ENCODE measurements around the gene MYRIP. TPM values are rescaled to one million over a fixed set of nuclear protein-coding genes. Genes with fewer than 3 reads are reported as not detected.

MYRIP gene
- total and polyA plus RNA-seq, 10 of the 15 experiments (the other 5 are each of a cell fraction or from before 2014, with no cell fraction given) = 0.03 to 0.08 (median 0.04) TPM; not detected in 6

DNA sequence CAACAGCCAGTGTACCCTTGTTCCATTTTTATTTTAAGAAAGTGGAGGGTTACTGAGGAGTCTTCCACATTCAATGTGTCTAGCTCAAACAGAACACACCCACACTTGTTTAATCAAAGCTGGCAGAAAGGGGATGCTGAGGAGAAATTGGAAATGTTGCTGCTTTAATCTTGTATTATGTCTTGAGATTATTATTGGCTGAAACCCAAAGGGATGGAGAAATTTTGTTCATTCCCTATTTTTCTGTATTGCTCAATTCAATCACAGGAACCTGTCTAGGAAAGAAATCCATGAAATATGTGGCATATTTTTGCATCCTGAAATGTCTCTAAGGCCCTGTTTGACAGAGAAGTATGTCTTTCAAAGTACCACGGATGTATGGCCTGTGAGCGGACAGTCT is 238.0 kb downstream of the MYRIP start:
- H3K4me1 ChIP-seq (ENCODE audit: control insufficient read depth, insufficient read depth, low read length) = no peaks in the 10 kb centered on the region
- no TSS peak for BruUV-seq (replicated peaks)
- no peaks in the 10 kb centered on the region for H3K36me3 ChIP-seq (ENCODE audit: control insufficient read depth in 2 of 2, insufficient read depth in 2 of 2, low read length in 1 of 2)
- ChIA-PET POLR2A (no interaction called here), SMC1A (ENCODE audit: uncharacterized antibody, unreplicated experiment) (no interaction called here), CTCF (no interaction called here), RAD21 (ENCODE audit: unreplicated experiment) (no interaction called here)
- in situ Hi-C loops (cut with MboI) (no loop called here), intact Hi-C loops (cut with micrococcal nuclease; ENCODE audit: unreplicated experiment) (no loop called here)
- H3K27me3 ChIP-seq (replicated peaks in 1 of 2; ENCODE audit: control insufficient read depth in 2 of 2, insufficient read depth in 2 of 2, low read length in 1 of 2) = no peaks in the 10 kb centered on the region; a peak in 1 of 4 replicates
- no peak overlapping the region for H3K27ac ChIP-seq (ENCODE audit: control insufficient read depth, insufficient read depth)
- FAIRE-seq = no peak
- no peak overlapping the region for H3K4me3 ChIP-seq
- H2AFZ ChIP-seq (ENCODE audit: control insufficient read depth, low read depth, low read length) = no peak overlapping the region
- H4K20me1 ChIP-seq (ENCODE audit: control insufficient read depth, insufficient read depth) = no peaks in the 10 kb centered on the region
- no peak for ATAC-seq
- WGBS (ENCODE audit: insufficient coverage, insufficient replicate concordance, low lambda C conversion rate, missing lambda C conversion rate) = 47% methylated on average over 2 of the region's 2 CpGs
- TF ChIP-seq MEF2A (IDR thresholded peaks at IDR 0.05; ENCODE audit: insufficient read depth, low read depth, low read length) (no peak), RBBP5 (conservative IDR thresholded peaks at IDR 0.05) (no peak)
- H3K9me3 ChIP-seq (replicated peaks; ENCODE audit: control insufficient read depth, insufficient read depth, low read length) = no peaks in the 10 kb centered on the region
- H3K4me2 ChIP-seq (ENCODE audit: control insufficient read depth, insufficient read depth) = no peak overlapping the region
- H3K9ac ChIP-seq (ENCODE audit: control insufficient read depth, insufficient read depth, low read length) = no peak overlapping the region
- H3K79me2 ChIP-seq (ENCODE audit: control insufficient read depth, insufficient read depth, low read length) = no peaks in the 10 kb centered on the region
- no peak for DNase-seq (ENCODE audit: low read depth, low spot score)

DNA sequence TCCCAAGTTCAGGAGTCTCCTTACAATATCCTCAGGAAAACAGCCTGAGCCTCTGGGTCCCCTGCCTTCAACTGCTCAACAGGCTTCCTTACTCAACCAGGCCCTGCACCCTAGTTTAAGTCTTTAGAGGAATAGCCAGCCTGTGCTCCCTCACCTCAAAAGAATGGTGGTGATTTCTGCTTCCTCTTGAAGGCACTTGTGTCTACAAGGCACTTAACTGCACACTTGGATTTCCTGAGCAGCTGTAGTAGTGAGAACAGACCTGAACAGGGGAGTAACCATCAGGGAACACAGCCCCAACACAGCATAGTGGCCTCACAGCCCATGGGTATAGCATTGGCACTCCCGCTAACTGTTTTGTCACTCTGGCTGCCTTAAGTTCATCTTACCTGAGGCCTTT is 244.3 kb downstream of the MYRIP start:
- H2AFZ ChIP-seq (ENCODE audit: control insufficient read depth, low read depth, low read length) = no peak overlapping the region
- RAD21 ChIA-PET (ENCODE audit: unreplicated experiment) = no interaction called here
- intact Hi-C loops (cut with micrococcal nuclease; ENCODE audit: unreplicated experiment) = no loop called here
- no peak overlapping the region for H3K27ac ChIP-seq (ENCODE audit: control insufficient read depth, insufficient read depth)
- SMC1A ChIA-PET (ENCODE audit: uncharacterized antibody, unreplicated experiment) = no interaction called here
- no peaks in the 10 kb centered on the region for H3K36me3 ChIP-seq (ENCODE audit: control insufficient read depth in 2 of 2, insufficient read depth in 2 of 2, low read length in 1 of 2)
- CTCF ChIA-PET = no interaction called here
- H3K4me2 ChIP-seq (ENCODE audit: control insufficient read depth, insufficient read depth) = no peak overlapping the region
- no peaks in the 10 kb centered on the region for H3K4me1 ChIP-seq (ENCODE audit: control insufficient read depth, insufficient read depth, low read length)
- H3K9ac ChIP-seq (ENCODE audit: control insufficient read depth, insufficient read depth, low read length) = no peak overlapping the region
- no TSS peak for BruUV-seq (replicated peaks)
- TF ChIP-seq CHD1 (IDR thresholded peaks at IDR 0.05; ENCODE audit: low read depth, low read length) (no peak), NFXL1 (IDR thresholded peaks at IDR 0.05; ENCODE audit: borderline replicate concordance) (no peak), MXI1 (IDR thresholded peaks at IDR 0.05; ENCODE audit: low read depth, low read length) (no peak), RAD51 (IDR thresholded peaks at IDR 0.05) (no peak), SIX5 (IDR thresholded peaks at IDR 0.05; ENCODE audit: low read depth, low read length, severe bottlenecking) (no peak), CBFB (IDR thresholded peaks at IDR 0.05; ENCODE audit: low read depth) (no peak), PAX8 (IDR thresholded peaks at IDR 0.05) (no peak), NFYA (IDR thresholded peaks at IDR 0.05; ENCODE audit: borderline replicate concordance, low read depth, low read length) (no peak), ZNF24 (IDR thresholded peaks at IDR 0.05) (no peak), HCFC1 (IDR thresholded peaks at IDR 0.05; ENCODE audit: low read length) (no peak), YY1 (IDR thresholded peaks at IDR 0.05; ENCODE audit: low read depth, low read length) (no peak), TCF12 (IDR thresholded peaks at IDR 0.05; ENCODE audit: low read depth, low read length) (no peak)
- TF ChIP-seq, protein P1, sequence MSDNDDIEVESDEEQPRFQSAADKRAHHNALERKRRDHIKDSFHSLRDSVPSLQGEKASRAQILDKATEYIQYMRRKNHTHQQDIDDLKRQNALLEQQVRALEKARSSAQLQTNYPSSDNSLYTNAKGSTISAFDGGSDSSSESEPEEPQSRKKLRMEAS (IDR thresholded peaks at IDR 0.05; ENCODE audit: low read depth, low read length) = no peak
- TF ChIP-seq, protein P2, sequence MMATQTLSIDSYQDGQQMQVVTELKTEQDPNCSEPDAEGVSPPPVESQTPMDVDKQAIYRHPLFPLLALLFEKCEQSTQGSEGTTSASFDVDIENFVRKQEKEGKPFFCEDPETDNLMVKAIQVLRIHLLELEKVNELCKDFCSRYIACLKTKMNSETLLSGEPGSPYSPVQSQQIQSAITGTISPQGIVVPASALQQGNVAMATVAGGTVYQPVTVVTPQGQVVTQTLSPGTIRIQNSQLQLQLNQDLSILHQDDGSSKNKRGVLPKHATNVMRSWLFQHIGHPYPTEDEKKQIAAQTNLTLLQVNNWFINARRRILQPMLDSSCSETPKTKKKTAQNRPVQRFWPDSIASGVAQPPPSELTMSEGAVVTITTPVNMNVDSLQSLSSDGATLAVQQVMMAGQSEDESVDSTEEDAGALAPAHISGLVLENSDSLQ (IDR thresholded peaks at IDR 0.05) = no peak
- TF ChIP-seq, protein P3, sequence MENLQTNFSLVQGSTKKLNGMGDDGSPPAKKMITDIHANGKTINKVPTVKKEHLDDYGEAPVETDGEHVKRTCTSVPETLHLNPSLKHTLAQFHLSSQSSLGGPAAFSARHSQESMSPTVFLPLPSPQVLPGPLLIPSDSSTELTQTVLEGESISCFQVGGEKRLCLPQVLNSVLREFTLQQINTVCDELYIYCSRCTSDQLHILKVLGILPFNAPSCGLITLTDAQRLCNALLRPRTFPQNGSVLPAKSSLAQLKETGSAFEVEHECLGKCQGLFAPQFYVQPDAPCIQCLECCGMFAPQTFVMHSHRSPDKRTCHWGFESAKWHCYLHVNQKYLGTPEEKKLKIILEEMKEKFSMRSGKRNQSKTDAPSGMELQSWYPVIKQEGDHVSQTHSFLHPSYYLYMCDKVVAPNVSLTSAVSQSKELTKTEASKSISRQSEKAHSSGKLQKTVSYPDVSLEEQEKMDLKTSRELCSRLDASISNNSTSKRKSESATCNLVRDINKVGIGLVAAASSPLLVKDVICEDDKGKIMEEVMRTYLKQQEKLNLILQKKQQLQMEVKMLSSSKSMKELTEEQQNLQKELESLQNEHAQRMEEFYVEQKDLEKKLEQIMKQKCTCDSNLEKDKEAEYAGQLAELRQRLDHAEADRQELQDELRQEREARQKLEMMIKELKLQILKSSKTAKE (IDR thresholded peaks at IDR 0.05; ENCODE audit: low read depth, poor library complexity, severe bottlenecking) = no peak
- DNase-seq (ENCODE audit: low read depth, low spot score) = no peak
- H3K27me3 ChIP-seq (replicated peaks in 1 of 2; ENCODE audit: control insufficient read depth in 2 of 2, insufficient read depth in 2 of 2, low read length in 1 of 2) = no peaks in the 10 kb centered on the region
- no peaks in the 10 kb centered on the region for H4K20me1 ChIP-seq (ENCODE audit: control insufficient read depth, insufficient read depth)
- WGBS (ENCODE audit: insufficient coverage, insufficient replicate concordance, low lambda C conversion rate, missing lambda C conversion rate) = 100% methylated on average over 1 of the region's 1 CpG
- in situ Hi-C loops (cut with MboI) = no loop called here
- FAIRE-seq = no peak
- ATAC-seq = no peak
- no peaks in the 10 kb centered on the region for H3K9me3 ChIP-seq (replicated peaks; ENCODE audit: control insufficient read depth, insufficient read depth, low read length)
- POLR2A ChIA-PET = no interaction called here
- H3K79me2 ChIP-seq (ENCODE audit: control insufficient read depth, insufficient read depth, low read length) = no peaks in the 10 kb centered on the region
- H3K4me3 ChIP-seq = no peak overlapping the region

Data from GM12878 (cell line).